GM23338 (cell line): ENCODE results near the gene CREBL2. TPM values are rescaled to one million over a fixed set of nuclear protein-coding genes. Genes with fewer than 3 reads are reported as not detected.

Source experiments
- ATAC-seq: fragments of 200-7000 bp; cut with Tn5 transposase; 3 replicates; pipeline ENCODE4 v1.9.1; 2020
- DNase-seq: peaks from one replicate; pipeline ENCODE4 v3.0.0-alpha.2; 2015; ENCODE audit warnings: low spot score
- H2AFZ ChIP-seq: fragments of 200-600 bp; sonication (generic); 2 replicates; pipeline ENCODE4 v1.8.0; 2016; ENCODE audit warnings: antibody characterized with exemption, mild to moderate bottlenecking, moderate library complexity
- H3F3A ChIP-seq: fragments of 200-600 bp; sonication (generic); replicated peaks from 2 replicates; pipeline ENCODE4 v1.8.0; 2017; ENCODE audit warnings: antibody characterized with exemption, mixed run types, low read depth
- H3K27ac ChIP-seq: fragments of 200-600 bp; sonication (generic); 2 replicates; pipeline ENCODE4 v1.6.1; 2016; ENCODE audit warnings: low read depth
- H3K27me3 ChIP-seq: fragments of 200-600 bp; sonication (generic); 2 replicates; pipeline ENCODE4 v1.8.0; 2016; ENCODE audit warnings: mild to moderate bottlenecking, mixed run types, moderate library complexity; ENCODE audit not compliant: insufficient read depth
- H3K36me3 ChIP-seq: fragments of 200-600 bp; sonication (generic); 2 replicates; pipeline ENCODE4 v1.8.0; 2016; ENCODE audit warnings: mild to moderate bottlenecking; ENCODE audit not compliant: insufficient read depth
- H3K4me1 ChIP-seq: fragments of 200-600 bp; sonication (generic); 2 replicates; pipeline ENCODE4 v1.8.0; 2016; ENCODE audit warnings: mild to moderate bottlenecking, moderate library complexity; ENCODE audit not compliant: insufficient read depth
- H3K4me2 ChIP-seq: fragments of 200-600 bp; sonication (generic); 2 replicates; pipeline ENCODE4 v1.7.1; 2017; ENCODE audit warnings: mixed run types
- H3K4me3 ChIP-seq: fragments of 200-600 bp; sonication (generic); 2 replicates; pipeline ENCODE4 v1.6.1; 2016; ENCODE audit warnings: mixed run types
- H3K79me2 ChIP-seq: fragments of 200-600 bp; sonication (generic); replicated peaks from 2 replicates; pipeline ENCODE4 v1.8.0; 2017; ENCODE audit warnings: mild to moderate bottlenecking; ENCODE audit not compliant: insufficient read depth
- H3K9me2 ChIP-seq: fragments of 200-600 bp; sonication (generic); 2 replicates; pipeline ENCODE4 v1.8.0; 2017; ENCODE audit not compliant: insufficient read depth
- H4K20me1 ChIP-seq: fragments of 200-600 bp; sonication (generic); replicated peaks from 2 replicates; pipeline ENCODE4 v1.8.0; 2017; ENCODE audit warnings: mild to moderate bottlenecking; ENCODE audit not compliant: insufficient read depth
- H3K27ac Mint-ChIP-seq: 2 replicates; pipeline ENCODE4 v1.8.0; 2020; ENCODE audit warnings: inconsistent platforms, mild to moderate bottlenecking, moderate library complexity, mixed read lengths
- H3K27me3 Mint-ChIP-seq: 3 replicates; pipeline ENCODE4 v1.8.0; 2022; ENCODE audit warnings: low read depth, mild to moderate bottlenecking, moderate library complexity, mixed read lengths, inconsistent platforms; ENCODE audit not compliant: insufficient read depth, poor library complexity
- H3K36me3 Mint-ChIP-seq: 3 replicates; pipeline ENCODE4 v1.8.0; 2021; ENCODE audit warnings: low read depth, mild to moderate bottlenecking, inconsistent platforms, moderate library complexity, mixed read lengths
- H3K4me1 Mint-ChIP-seq: 3 replicates; pipeline ENCODE4 v1.8.0; 2020; ENCODE audit warnings: mild to moderate bottlenecking, inconsistent platforms, mixed read lengths
- H3K4me3 Mint-ChIP-seq: 3 replicates; pipeline ENCODE4 v1.8.0; 2021; ENCODE audit warnings: moderate library complexity, mild to moderate bottlenecking, inconsistent platforms, mixed read lengths
- H3K9me3 Mint-ChIP-seq: 3 replicates; pipeline ENCODE4 v1.8.0; 2020; ENCODE audit warnings: moderate library complexity, mild to moderate bottlenecking, inconsistent platforms, mixed read lengths
- CREB1 ChIP-seq: fragments of 250-450 bp; sonication (Bioruptor Pico); IDR thresholded peaks from 2 replicates; pipeline ENCODE4 v1.5.0; 2020; ENCODE audit warnings: low read depth, mild to moderate bottlenecking, moderate library complexity
- CTCF ChIP-seq, 2 experiments: fragments of 200-600 bp in 1 of 2; sonication (generic) in 1 of 2; conservative IDR thresholded peaks; 2 replicates each; pipeline versions ENCODE4 v1.5.1 to v1.6.1; 2016 to 2017; ENCODE audit warnings: antibody characterized with exemption in 2 of 2, low read depth in 2 of 2, mild to moderate bottlenecking in 2 of 2, moderate library complexity in 1 of 2
- ETS1 ChIP-seq: IDR thresholded peaks from 2 replicates; pipeline ENCODE4 v1.6.1; 2016; ENCODE audit warnings: antibody characterized with exemption
- EZH2 ChIP-seq: fragments of 200-600 bp; sonication (generic); IDR thresholded peaks from one replicate; pipeline ENCODE4 v1.8.0; 2017; ENCODE audit warnings: antibody characterized with exemption, mild to moderate bottlenecking, low read depth; ENCODE audit not compliant: unreplicated experiment
- JUNB ChIP-seq: IDR thresholded peaks from one replicate; pipeline ENCODE4 v1.6.1; 2016; ENCODE audit warnings: antibody characterized with exemption; ENCODE audit not compliant: unreplicated experiment
- POLR2AphosphoS5 ChIP-seq: IDR thresholded peaks from 2 replicates; pipeline ENCODE4 v1.6.1; 2016; ENCODE audit warnings: antibody characterized with exemption, low read depth
- REST ChIP-seq: IDR thresholded peaks from one replicate; pipeline ENCODE4 v1.6.1; 2018; ENCODE audit warnings: antibody characterized with exemption; ENCODE audit not compliant: unreplicated experiment
- STAT1 ChIP-seq: IDR thresholded peaks from one replicate; pipeline ENCODE4 v1.6.1; 2016; ENCODE audit warnings: antibody characterized with exemption; ENCODE audit not compliant: unreplicated experiment
- ZNF114 ChIP-seq: fragments of 250-450 bp; sonication (Bioruptor Pico); IDR thresholded peaks from 2 replicates; pipeline ENCODE4 v1.5.0; 2020; ENCODE audit warnings: mild to moderate bottlenecking, moderate library complexity
- ZNF462 ChIP-seq: fragments of 250-450 bp; sonication (Bioruptor Pico); IDR thresholded peaks from 2 replicates; pipeline ENCODE4 v1.5.0; 2020; ENCODE audit warnings: mild to moderate bottlenecking, moderate library complexity
- polyA plus RNA-seq: library from polyadenylated mRNA; unstranded; fragments of >200 nt; fragmentation: Nextera tagmentation; extraction: Ambion mirVana; gene quantifications from 2 replicates; pipeline ENCODE4 v1.2.1, GENCODE V29; 2016
- total RNA-seq: library from RNA; depleted of rRNA; stranded (reverse); fragments of >200 nt; shearing (Covaris generic); gene quantifications from 2 replicates; pipeline ENCODE4 v1.2.3, GENCODE V29; 2014

The CREBL2 gene
- total and polyA plus RNA-seq, 2 experiments from 2014 or later: 9.0 to 21.6 TPM

DNA sequence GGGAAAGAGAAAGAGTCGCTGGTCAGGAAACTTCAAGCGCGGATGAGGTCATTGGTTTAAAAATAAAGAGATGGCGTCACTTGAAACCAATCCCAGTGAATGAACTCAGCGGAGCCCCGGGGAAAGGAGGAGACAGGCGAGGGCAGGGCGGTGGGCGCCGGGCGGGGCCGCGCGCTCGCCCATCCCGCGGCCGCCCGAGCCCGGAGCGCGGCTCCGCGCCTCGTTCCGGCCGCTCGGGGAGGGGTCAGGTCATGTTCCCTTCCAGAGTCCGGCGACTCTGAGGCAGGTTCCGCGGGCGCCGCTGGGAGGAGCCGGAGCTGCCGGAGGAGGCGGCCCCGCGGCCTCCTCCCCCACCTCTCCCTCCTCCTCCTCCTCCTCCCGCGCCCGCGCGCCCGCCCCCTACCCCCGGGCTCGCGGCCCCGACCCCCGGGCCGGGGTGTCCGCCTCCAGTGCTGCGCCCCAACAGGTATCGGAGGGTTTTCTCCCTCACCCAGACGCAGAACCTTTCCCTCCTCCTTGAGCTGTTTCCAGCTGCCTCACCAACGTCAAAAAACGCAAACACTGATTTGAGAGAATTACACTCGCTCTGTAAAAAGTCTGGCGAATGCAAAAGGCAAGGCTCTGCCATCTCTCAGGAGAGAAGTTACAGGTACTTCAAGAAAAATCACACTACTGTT, 49.0 kb upstream of the CREBL2 start, which contains the start of gene DUSP16 (continued):
- TF ChIP-seq CTCF (conservative IDR thresholded peaks at IDR 0.05; ENCODE audit: low read depth in 2 of 2): no peak
- TF ChIP-seq POLR2AphosphoS5: peak; percentile 47
- TF ChIP-seq JUNB: no peak

DNA sequence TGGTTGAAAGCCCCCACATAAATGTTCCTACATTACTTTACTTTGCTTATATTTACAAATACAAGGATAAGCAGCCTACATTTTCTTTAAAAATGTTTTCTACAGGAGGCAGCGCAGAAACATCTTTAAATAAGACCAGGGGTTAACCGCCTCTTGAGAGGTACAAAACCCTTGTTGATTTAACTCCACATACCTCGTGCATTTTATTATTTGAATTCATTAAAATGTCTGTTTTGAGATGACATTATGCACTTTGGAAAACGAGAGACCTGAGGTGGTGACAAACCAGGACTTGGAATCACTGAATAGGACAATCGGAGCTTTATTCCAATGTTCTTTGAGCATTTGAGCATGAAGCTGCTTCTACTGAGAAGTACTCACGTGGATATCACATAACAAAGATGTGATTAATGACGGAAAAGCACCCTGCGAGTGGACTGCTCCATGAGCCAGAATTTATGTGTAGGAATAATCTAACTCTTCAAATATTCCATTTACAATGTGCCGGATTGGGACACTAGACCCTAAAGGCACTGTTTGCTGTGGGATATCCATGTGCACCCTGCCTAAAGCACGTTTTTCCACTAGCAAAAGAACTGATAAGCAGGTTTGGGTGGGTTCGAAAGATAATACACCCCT, 48.3 kb upstream of the CREBL2 start:
- DNase-seq: no peak
- no peak overlapping the region for H3K27ac Mint-ChIP-seq
- Histone ChIP-seq H3K27ac (peak overlapping the region; percentile 94), H3K27me3 (no peaks in the 10 kb centered on the region), H3K79me2 (peaks cover 31% of the 10 kb centered on the region), H3K4me2 (peak overlapping the region; percentile 92), H3K4me3 (peak overlapping the region; percentile 81), H3F3A (peaks cover 7% of the 10 kb centered on the region), H3K4me1 (peaks cover 26% of the 10 kb centered on the region), H4K20me1 (no peaks in the 10 kb centered on the region), H2AFZ (peak overlapping the region; percentile 85; the same call in 1 of the 2 replicates), H3K36me3 (no peaks in the 10 kb centered on the region), H3K9me2 (0 out of 2 replicates have a peak, but pooled peaks cover 4% of the 10 kb centered on the region)
- H3K27me3 Mint-ChIP-seq: peaks cover 3% of the 10 kb centered on the region
- H3K4me1 Mint-ChIP-seq: peaks cover 23% of the 10 kb centered on the region
- peak overlapping the region; percentile 72 for H3K4me3 Mint-ChIP-seq
- H3K36me3 Mint-ChIP-seq: peaks cover 22% of the 10 kb centered on the region
- no peak for ATAC-seq
- H3K9me3 Mint-ChIP-seq: peaks cover 22% of the 10 kb centered on the region
- no peak for TF ChIP-seq ZNF462
- no peak for TF ChIP-seq EZH2
- TF ChIP-seq POLR2AphosphoS5: no peak
- TF ChIP-seq ZNF114: no peak
- TF ChIP-seq JUNB: no peak
- TF ChIP-seq REST: no peak
- TF ChIP-seq CREB1 (CRISPR knock-in tag): no peak
- TF ChIP-seq ETS1: no peak
- TF ChIP-seq STAT1: no peak
